HG02678 (cell line): Measurements from ENCODE around the gene GLYATL1.
A peak's percentile ranks its signal among the peaks of the same experiment; 100 is the strongest.
"Not testable (repeated sequence)": the region's sequence is repeated elsewhere in the genome, so short reads cannot be mapped to it uniquely, and the experiment has no call there.

Experiments
- ATAC-seq: cut with Tn5 transposase; IDR thresholded peaks from one replicate; pipeline ENCODE4 v1.9.1; 2021; ENCODE audit warnings: mild to moderate bottlenecking, moderate library complexity; ENCODE audit not compliant: unreplicated experiment

Gene GLYATL1

DNA sequence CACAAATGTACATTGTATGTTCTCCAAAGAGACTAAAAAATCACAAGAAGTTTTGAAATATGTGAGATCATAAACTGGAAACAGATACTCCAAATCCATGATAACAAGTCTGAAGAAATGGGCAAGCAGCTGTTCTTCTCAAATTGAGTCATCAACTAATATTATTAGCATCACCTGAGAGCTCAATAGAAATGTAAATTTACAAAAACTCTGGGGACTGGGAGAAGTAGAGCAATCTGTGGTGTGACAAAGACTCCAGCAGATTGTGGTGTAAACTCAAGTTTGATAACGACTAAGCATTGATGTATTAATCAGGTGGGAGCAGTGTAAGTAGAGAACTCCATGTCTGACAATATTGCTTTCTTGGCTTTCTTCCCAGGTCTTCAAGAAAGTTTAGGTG is 53.2 kb downstream of the GLYATL1 start:
- no peak for ATAC-seq

GRCh38 chr11:58994171-58994570 is 54.9 kb downstream of the GLYATL1 start:
- no peak for ATAC-seq

- ATAC-seq: no peak
These were observed 59.4 kb downstream of the GLYATL1 start for GRCh38 chr11:58998480-58999290.

DNA sequence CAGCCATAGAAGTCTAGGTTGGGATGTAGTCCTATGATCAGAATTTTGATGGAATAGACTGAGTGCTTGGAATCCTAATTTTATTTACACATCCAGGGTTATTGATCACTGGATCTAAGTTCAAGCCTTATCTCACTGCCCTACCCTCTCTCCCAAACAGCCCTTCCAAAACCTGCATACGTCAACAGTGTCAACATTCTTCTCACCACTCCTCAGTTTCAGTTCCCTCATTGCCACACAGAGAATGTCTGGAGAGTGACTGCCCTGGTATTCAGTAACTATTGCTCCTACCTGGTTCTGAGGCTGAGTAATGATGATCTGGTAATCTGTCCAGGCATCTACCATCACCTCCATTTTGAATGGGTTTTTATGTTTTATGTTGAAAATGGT is 60.0 kb downstream of the GLYATL1 start:
- peak; percentile 79 for ATAC-seq

DNA sequence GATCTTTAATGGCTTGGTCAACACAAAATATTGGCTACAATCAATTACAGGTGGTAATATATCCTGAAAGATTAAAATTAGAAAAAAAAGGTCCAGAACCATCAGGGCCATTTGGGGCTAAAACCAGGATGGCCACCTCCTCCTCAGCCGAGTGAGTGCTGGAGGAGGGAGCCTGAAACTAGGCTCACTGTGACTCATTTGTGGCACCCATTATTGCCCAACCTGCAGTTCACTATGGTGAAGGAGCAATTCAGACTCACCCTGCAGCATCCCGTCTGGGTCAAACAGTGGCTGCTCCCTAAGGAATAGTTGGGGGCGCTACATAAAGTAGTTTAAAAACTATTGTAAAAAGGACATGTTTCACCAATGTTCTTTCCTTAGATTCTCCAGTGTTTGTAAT is 60.7 kb downstream of the GLYATL1 start:
- no peak for ATAC-seq

DNA sequence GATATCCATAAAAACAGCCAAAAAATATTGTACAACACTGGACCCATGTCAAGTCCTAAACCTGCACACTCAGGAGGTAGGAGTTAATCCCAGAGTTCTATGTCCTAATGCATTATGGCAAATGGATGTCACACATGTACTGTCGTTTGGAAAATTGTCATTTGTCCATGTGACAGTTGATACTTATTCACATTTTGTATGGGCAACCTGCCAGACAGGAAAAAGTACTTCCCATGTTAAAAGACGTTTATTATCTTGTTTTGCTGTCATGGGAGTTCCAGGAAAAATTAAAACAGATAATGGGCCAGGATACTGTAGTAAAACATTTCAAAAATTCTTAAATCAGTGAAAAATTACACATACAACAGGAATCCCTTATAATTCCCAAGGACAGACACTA is 62.7 kb downstream of the GLYATL1 start:
- not testable (repeated sequence) for ATAC-seq
